Rectal smooth muscle tissue (tissue), 1 donor: ENCODE data around the gene FAM111B.
"Not testable (repeated sequence)": the region's sequence is repeated elsewhere in the genome, so short reads cannot be mapped to it uniquely, and the experiment has no call there.

Source experiments
- H3K27ac ChIP-seq: one replicate; pipeline ENCODE4 v1.7.0; 2013; ENCODE audit warnings: low read depth, low read length, inconsistent platforms
- H3K27me3 ChIP-seq: one replicate; pipeline ENCODE4 v1.7.0; 2013; ENCODE audit warnings: low read length; ENCODE audit not compliant: control insufficient read depth, insufficient read depth
- H3K36me3 ChIP-seq: one replicate; pipeline ENCODE4 v1.7.0; 2013; ENCODE audit warnings: low read length; ENCODE audit not compliant: control insufficient read depth, insufficient read depth
- H3K4me1 ChIP-seq: one replicate; pipeline ENCODE4 v1.7.0; 2013; ENCODE audit warnings: low read length; ENCODE audit not compliant: control insufficient read depth, insufficient read depth
- H3K4me3 ChIP-seq: one replicate; pipeline ENCODE4 v1.7.0; 2013; ENCODE audit warnings: low read length
- H3K9ac ChIP-seq: one replicate; pipeline ENCODE4 v1.7.0; 2013; ENCODE audit warnings: low read length

The FAM111B gene, protein sequence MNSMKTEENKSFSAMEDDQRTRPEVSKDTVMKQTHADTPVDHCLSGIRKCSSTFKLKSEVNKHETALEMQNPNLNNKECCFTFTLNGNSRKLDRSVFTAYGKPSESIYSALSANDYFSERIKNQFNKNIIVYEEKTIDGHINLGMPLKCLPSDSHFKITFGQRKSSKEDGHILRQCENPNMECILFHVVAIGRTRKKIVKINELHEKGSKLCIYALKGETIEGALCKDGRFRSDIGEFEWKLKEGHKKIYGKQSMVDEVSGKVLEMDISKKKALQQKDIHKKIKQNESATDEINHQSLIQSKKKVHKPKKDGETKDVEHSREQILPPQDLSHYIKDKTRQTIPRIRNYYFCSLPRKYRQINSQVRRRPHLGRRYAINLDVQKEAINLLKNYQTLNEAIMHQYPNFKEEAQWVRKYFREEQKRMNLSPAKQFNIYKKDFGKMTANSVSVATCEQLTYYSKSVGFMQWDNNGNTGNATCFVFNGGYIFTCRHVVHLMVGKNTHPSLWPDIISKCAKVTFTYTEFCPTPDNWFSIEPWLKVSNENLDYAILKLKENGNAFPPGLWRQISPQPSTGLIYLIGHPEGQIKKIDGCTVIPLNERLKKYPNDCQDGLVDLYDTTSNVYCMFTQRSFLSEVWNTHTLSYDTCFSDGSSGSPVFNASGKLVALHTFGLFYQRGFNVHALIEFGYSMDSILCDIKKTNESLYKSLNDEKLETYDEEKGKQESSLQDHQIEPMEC

DNA sequence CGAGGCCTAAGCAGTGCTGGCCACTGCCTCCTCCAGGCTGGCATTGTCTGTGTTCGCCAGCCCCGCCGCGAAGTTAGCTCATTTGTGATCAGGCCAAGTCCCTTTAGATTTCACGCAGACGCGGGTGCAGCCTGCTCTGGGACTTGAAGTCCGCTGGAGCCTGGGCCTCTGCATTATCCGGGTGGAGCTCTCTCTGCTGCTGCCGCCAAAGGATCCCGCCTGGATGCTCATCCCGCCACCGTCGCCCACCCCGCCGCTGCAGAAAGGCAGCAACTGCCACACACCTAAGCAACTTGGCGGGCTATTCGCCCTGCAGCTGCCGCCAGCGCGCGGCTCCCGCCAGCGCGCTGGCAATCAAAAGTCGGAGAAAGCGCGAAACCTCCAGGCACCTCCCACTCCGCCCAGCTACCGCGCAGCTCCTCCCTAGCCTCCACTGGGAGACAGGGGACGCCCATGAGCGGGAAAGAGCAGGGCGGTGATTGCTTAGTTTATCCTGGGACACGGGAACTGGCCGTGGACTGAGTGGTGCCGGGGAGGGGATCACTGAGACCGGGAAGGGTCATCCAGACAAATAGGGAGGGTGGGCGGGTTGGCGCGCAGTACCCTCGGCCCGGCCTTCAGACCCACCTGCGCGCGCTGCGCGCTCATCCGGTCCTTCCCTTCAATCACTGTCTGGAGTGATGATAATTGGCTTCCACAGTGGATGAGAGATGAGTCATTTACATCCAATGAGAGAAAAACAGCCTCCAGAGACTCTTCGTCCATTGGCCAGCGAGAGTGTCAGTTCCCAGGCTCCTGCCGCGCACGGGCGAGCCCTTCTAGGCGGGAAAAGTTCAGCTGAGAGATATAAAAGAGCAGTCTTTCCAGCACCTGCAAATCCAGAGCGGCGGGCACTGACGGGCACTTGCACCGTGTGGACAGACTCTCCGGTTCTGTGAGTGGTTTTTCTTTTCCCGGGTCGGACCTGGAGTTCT is at the start of gene FAM111B:
TSS of gene FAM111B (plus strand) at position 875 of the 974 bp plus-strand sequence. CDS start 2,389 bp downstream, outside the sequence.
- no peaks in the 10 kb centered on the region for H3K36me3 ChIP-seq
- H3K4me1 ChIP-seq: peaks cover 3% of the 10 kb centered on the region
- no peak within 1 kb of the TSS for H3K9ac ChIP-seq
- H3K27me3 ChIP-seq: no peaks in the 10 kb centered on the region
- peak within 1 kb of the TSS; percentile 66 for H3K4me3 ChIP-seq
- H3K27ac ChIP-seq: no peak within 1 kb of the TSS

DNA sequence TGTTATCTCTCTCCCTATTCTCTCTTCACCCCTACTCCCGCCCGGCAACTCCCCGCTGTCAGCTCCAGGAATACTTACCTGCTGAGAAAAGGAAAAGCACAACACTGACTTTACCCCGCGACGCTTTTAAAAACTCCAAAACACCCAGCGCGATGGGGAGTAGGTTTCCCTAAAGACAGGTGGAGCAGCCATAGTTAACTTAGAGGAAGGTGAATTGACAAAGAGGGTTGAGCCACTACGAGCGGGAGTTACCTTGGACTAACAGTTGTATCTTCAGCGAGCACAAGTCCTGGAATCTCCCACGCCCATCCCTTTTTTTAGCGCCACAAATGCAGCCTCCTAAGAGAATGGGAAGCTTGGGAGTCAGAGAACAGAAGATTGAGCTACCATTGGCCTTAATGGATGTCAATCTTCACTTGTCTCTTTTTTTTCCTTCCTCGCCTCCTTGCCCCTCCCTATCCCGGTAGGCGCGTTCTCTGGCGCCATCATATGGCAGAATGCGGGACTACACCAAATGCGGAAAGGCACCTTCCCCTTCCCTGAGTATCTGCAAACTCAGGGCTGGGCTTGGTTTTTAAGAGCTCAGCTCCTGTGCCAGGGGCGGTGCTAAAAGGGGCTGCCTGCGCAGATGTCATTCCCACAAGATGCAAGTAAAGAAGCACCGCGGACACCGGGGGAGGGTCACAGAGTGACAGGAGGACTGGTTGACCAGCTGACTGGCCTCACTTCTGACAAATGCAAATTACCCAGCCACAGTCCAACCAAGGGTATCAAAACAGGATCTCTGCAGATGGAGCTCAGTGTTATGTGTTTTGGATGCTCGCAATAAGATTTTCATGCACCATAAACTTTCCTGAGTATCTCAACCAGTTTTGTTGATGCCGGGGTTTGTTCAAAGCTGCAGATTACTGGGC is 48.7 kb upstream of the FAM111B start:
- H3K36me3 ChIP-seq, H3K4me1 ChIP-seq, H3K9ac ChIP-seq, H3K27ac ChIP-seq, H3K27me3 ChIP-seq: not testable (repeated sequence)
- H3K4me3 ChIP-seq: peak overlapping the region; percentile 48

DNA sequence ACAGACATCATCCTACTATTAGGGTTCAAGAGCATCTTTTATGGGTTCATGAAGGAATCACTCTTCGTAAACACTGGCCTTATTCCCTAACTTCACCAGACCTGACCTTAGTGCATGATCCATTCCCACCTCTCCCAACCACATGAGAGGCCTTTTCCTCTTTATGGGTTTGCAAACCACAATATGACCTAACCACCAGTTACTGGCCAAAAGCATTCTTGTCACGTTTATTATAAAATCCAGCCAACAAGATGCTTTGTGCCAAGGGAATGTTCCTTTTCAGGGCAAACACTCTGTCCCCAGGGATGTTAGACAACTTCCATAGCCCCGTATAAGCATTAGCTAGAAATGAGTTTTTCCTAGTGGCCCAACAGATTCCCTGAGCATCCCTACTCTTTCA is 46.9 kb upstream of the FAM111B start:
- H3K9ac ChIP-seq, H3K36me3 ChIP-seq, H3K4me1 ChIP-seq, H3K27me3 ChIP-seq, H3K4me3 ChIP-seq, H3K27ac ChIP-seq: not testable (repeated sequence)

DNA sequence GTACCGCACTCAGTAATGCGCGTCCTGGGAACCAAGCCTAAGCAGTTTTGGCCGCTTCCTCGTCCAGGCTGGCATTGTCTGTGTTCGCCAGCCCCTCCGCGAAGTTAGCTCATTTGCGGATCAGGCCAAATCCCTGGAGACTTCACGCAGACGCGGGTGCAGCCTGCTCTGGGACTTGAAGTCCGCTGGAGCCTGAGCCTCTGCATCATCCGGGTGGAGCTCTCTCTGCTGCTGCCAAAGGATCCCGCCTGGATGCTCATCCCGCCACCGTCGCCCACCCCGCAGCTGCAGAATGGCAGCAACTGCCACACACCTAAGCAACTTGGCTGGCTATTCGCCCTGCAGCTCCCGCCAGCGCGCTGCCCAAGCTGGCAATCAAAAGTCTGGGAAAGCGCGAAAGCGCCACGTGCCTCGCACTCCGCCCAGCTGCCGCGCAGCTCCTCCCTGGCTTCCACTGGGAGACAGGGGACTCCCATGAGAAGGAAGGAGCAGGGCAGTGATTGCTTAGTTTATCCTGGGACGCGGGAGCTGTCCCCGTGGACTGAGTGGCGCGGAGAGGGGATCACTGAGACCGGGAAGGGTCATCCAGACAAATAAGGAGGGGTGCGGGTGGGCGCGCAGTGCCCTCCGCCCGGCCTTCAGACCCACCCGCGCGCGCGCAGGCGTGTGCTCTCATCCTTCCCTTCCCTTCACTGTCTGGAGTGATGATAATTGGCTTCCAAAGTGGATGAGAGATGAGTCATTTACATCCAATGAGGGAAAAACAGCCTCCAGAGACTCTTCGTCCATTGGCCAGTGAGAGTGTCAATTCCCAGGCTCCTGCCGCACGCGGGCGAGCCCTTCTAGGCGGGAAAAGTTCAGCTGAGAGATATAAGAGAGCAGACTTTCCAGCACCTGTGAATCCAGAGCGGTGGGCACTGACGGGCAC is 44.2 kb upstream of the FAM111B start:
- Histone ChIP-seq H3K27me3 (no peaks in the 10 kb centered on the region), H3K36me3 (no peaks in the 10 kb centered on the region), H3K4me3 (no peak overlapping the region), H3K27ac (no peak overlapping the region), H3K4me1 (no peaks in the 10 kb centered on the region), H3K9ac (no peak overlapping the region)

DNA sequence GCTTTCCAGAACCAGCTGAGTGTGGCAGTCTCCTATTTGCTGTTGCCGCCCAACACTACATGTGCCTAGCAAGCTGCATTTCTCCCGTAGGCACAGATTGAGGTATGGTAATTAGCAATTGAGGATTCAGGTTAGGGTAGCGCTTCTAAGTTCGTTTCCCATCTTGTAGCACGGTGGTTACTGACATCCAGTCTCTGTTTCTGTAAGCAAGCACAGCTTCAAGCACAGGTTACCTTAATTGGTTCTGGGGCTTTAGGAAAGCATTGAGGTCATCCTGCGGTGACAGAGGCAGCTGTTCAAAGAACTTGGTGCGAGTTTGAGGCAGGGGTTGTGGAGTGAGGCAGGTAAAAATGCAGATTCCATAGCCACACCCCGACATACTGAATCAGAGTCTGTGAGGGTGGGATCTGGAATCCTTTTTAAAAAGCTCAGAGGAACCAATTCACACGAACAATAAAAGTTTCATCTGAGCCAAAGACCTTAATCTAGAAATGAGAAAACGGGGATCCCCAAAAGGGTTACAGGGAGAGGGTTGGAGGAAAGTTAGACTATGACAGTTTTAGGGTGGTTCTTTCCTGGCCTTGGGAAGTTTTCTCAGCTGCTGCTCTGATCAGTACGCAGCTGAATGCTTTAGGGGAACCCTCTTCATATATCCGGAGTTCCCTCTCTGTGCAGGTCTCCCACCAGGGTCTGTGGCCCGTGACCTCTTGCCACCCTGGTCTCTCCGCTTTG is 42.9 kb upstream of the FAM111B start:
- not testable (repeated sequence) for H3K4me3 ChIP-seq, H3K27me3 ChIP-seq, H3K27ac ChIP-seq, H3K9ac ChIP-seq, H3K36me3 ChIP-seq, H3K4me1 ChIP-seq

DNA sequence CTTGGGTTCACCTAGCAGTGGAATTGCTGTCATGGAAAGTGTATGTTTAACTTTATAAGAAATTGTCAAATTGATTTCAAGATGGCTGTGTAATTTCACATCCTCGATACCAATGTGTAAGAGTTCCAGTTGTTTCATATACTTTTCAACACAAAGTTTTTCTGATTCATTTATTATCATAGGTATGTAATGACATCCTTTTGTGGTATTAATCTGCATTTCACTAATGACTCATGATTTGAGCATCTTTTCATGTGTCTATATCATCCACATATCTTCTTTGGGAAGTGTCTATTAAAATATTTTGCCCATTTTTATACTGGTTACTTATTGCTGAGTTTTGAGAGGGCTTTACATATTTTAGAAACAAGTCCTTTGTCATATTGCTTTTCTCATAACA is 38.0 kb upstream of the FAM111B start:
- Histone ChIP-seq H3K36me3 (no peaks in the 10 kb centered on the region), H3K9ac (no peak overlapping the region), H3K27ac (no peak overlapping the region), H3K4me1 (no peaks in the 10 kb centered on the region), H3K27me3 (no peaks in the 10 kb centered on the region), H3K4me3 (no peak overlapping the region)

DNA sequence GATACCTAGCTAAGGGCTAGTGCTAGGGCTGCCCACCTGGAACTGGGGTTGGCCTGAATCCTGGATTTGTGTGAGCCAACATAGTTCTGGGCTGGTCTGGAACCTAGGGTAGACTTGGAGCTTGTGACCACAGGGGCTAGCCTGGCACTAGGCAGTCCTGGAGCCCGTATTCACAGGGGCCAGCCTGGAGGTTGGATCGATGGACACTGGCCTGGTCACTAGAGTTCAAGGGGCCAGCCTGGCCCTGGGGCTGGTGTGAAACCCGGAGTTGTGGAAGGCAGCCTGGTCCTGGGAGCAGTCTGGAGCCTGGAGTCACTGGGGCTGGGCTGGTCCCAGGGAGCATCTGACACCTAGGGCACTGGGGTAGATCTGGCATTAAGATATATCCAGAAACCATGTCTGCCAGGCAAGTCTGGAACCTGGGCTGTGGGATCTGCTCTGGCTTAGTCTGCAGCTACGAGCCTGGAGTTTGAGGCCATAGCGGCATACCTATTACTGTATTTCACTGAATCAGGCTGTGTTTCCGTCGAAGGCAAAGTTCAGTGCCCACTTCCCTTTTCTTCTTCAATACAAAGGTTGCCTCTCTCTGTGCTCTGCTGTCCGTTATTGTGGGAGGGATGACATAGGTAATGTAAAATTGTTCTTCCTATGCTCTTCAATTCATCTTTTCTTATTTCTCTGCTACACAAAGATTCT is 30.0 kb upstream of the FAM111B start:
- H3K27me3 ChIP-seq: no peaks in the 10 kb centered on the region
- H3K4me3 ChIP-seq: no peak overlapping the region
- H3K36me3 ChIP-seq: no peaks in the 10 kb centered on the region
- no peak overlapping the region for H3K9ac ChIP-seq
- H3K27ac ChIP-seq: no peak overlapping the region
- no peaks in the 10 kb centered on the region for H3K4me1 ChIP-seq

DNA sequence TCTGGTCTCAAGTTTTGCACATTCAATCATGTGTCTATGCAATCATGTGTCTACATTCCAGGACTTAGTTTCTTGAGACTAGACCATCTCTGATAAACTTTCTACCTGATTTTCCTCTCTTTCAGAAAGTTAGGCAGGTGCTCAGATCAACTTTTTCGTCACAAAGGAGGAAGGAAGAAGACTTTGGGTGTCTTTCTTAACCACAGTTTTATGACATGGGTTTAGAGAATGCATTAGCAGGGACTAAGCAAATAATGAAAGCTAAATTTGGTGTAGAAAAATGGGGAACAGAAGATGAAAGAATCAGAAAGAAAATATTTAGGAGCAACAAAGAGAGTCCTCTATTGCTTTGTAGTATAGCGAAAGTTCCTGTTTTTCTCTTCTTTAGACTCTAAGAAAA is 28.6 kb upstream of the FAM111B start:
- H3K27me3 ChIP-seq: no peaks in the 10 kb centered on the region
- H3K27ac ChIP-seq: no peak overlapping the region
- H3K9ac ChIP-seq: no peak overlapping the region

DNA sequence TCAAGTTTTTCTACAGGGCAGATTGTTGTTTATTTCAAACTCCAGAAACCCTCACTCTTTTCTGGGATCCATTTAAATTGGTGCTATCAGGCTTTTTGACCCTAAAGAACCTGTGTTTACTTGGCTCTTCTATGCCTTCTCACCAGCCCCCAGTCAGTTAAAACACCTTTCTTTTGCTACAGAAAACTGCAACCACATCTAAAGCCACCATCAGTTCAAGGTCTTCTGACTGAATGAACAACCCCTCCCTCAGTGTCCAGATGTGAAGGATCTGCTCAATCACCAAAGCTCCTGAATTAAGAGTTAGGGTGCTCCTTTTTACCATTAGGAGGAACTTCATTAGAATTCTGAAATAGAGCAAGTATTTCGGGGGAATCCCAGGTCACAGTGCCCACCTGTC is 28.0 kb upstream of the FAM111B start:
- H3K27ac ChIP-seq: no peak overlapping the region
- no peaks in the 10 kb centered on the region for H3K4me1 ChIP-seq
- H3K27me3 ChIP-seq: no peaks in the 10 kb centered on the region
- no peak overlapping the region for H3K4me3 ChIP-seq
- H3K36me3 ChIP-seq: no peaks in the 10 kb centered on the region
- no peak overlapping the region for H3K9ac ChIP-seq

More for the DNA sequence above, 28.6 kb upstream of the FAM111B start:
- no peak overlapping the region for H3K4me3 ChIP-seq
- no peaks in the 10 kb centered on the region for H3K36me3 ChIP-seq
- H3K4me1 ChIP-seq: no peaks in the 10 kb centered on the region

DNA sequence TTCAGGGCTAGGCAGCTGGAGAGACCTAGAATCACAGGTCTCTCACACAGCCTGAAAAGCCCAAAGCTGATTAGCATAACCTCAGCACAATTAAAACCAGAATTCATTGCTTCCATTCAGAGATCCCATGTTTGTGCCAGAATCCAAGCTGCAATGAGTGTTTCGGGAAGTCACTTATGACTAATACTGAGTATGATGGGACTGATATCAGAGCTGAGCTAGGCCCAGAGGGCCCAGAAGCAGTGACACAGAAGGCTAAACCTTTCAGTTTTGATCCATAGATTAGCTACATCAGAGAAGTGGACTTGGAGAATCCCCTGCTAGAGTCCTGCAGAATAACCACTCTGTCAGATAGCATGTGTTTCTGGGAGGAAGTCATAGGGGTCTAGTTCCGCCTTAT is 26.6 kb upstream of the FAM111B start:
- H3K4me3 ChIP-seq, H3K4me1 ChIP-seq, H3K27me3 ChIP-seq, H3K36me3 ChIP-seq, H3K27ac ChIP-seq, H3K9ac ChIP-seq: not testable (repeated sequence)
